Ishikawa (cell line): Measurements from ENCODE around the gene OSCP1.

Experiments
- CEBPB ChIP-seq: IDR thresholded peaks from 2 replicates; pipeline ENCODE4 v1.6.1; 2012
- CREB1 ChIP-seq: IDR thresholded peaks from 2 replicates; pipeline ENCODE4 v1.6.1; 2012; ENCODE audit warnings: low read depth
- EGR1 ChIP-seq: IDR thresholded peaks from 2 replicates; pipeline ENCODE4 v1.6.1; 2012
- EP300 ChIP-seq: IDR thresholded peaks from 2 replicates; pipeline ENCODE4 v1.6.1; 2012; ENCODE audit warnings: borderline replicate concordance
- FOXM1 ChIP-seq: IDR thresholded peaks from 2 replicates; pipeline ENCODE4 v1.6.1; 2012; ENCODE audit warnings: low read depth, borderline replicate concordance
- MAX ChIP-seq: IDR thresholded peaks from 2 replicates; pipeline ENCODE4 v1.6.1; 2012
- NFIC ChIP-seq: IDR thresholded peaks from 2 replicates; pipeline ENCODE4 v1.6.1; 2012
- RAD21 ChIP-seq: IDR thresholded peaks from 2 replicates; pipeline ENCODE4 v1.6.1; 2012; ENCODE audit warnings: low read depth
- REST ChIP-seq: IDR thresholded peaks from 2 replicates; pipeline ENCODE4 v1.6.1; 2012; ENCODE audit warnings: low read depth, mild to moderate bottlenecking
- TAF1 ChIP-seq: IDR thresholded peaks from 2 replicates; pipeline ENCODE4 v1.6.1; 2012; ENCODE audit warnings: low read depth, mild to moderate bottlenecking
- TCF12 ChIP-seq: IDR thresholded peaks from 2 replicates; pipeline ENCODE4 v1.6.1; 2012; ENCODE audit warnings: low read depth
- TEAD4 ChIP-seq: IDR thresholded peaks from 2 replicates; pipeline ENCODE4 v1.6.1; 2012
- USF1 ChIP-seq: IDR thresholded peaks from 2 replicates; pipeline ENCODE4 v1.6.1; 2012
- YY1 ChIP-seq: IDR thresholded peaks from 2 replicates; pipeline ENCODE4 v1.6.1; 2012; ENCODE audit warnings: low read depth
- ZBTB7A ChIP-seq: IDR thresholded peaks from 2 replicates; pipeline ENCODE4 v1.6.1; 2012; ENCODE audit warnings: low read depth

The OSCP1 gene

GRCh38 chr1:36465731-36466369, 15.6 kb upstream of the OSCP1 start:
- no peak for TF ChIP-seq FOXM1
- no peak for TF ChIP-seq YY1
- no peak for TF ChIP-seq CEBPB
- no peak for TF ChIP-seq RAD21
- TF ChIP-seq CREB1 = no peak
- no peak for TF ChIP-seq TAF1
- no peak for TF ChIP-seq EGR1
- no peak for TF ChIP-seq REST
- no peak for TF ChIP-seq TEAD4
- no peak for TF ChIP-seq NFIC
- no peak for TF ChIP-seq ZBTB7A
- TF ChIP-seq EP300 = no peak
- TF ChIP-seq USF1 = no peak

- no peak for TF ChIP-seq ZBTB7A
- TF ChIP-seq RAD21 = no peak
- TF ChIP-seq TCF12 = no peak
- TF ChIP-seq USF1 = no peak
- TF ChIP-seq TEAD4 = no peak
- TF ChIP-seq TAF1 = no peak
- no peak for TF ChIP-seq CREB1
- TF ChIP-seq FOXM1 = no peak
- TF ChIP-seq YY1 = no peak
- no peak; the same call in 1 of the 2 replicates for TF ChIP-seq EP300
These were observed 14.5 kb upstream of the OSCP1 start for GRCh38 chr1:36464605-36465393.

GRCh38 chr1:36463803-36464604, 13.8 kb upstream of the OSCP1 start, which contains the start of gene MRPS15:
Gene MRPS15 (minus strand): TSS chr1:36464384. CDS start chr1:36464275, 109 bp downstream.
- TF ChIP-seq FOXM1 = no peak
- peak; percentile 27; the same call in 1 of the 2 replicates for TF ChIP-seq ZBTB7A
- TF ChIP-seq CEBPB = peak; percentile 94
- peak; percentile 77; the same call in 1 of the 2 replicates for TF ChIP-seq TCF12
- peak; percentile 63; the same call in 1 of the 2 replicates for TF ChIP-seq EGR1
- TF ChIP-seq TAF1 = peak; percentile 87
- TF ChIP-seq YY1 = peak; percentile 100
- no peak for TF ChIP-seq REST
- TF ChIP-seq USF1 = peak; percentile 83
- TF ChIP-seq RAD21 = no peak
- TF ChIP-seq NFIC = peak; percentile 47; the same call in 1 of the 2 replicates
- TF ChIP-seq CREB1 = peak; percentile 80
- TF ChIP-seq TEAD4 = peak; percentile 65
- peak; percentile 58 for TF ChIP-seq EP300
- TF ChIP-seq MAX = peak; percentile 92

- TF ChIP-seq CREB1 (no peak), TAF1 (no peak), MAX (no peak), CEBPB (no peak), ZBTB7A (no peak), NFIC (no peak), YY1 (no peak), REST (no peak), USF1 (no peak), RAD21 (no peak), FOXM1 (no peak)
These were observed 13.2 kb upstream of the OSCP1 start for GRCh38 chr1:36463463-36463802.
